GM23338 (cell line): ENCODE measurements around the gene CACNG1. TPM values are rescaled to one million over a fixed set of nuclear protein-coding genes. Genes with fewer than 3 reads are reported as not detected.

Experiments used
- ATAC-seq: fragments of 200-7000 bp; cut with Tn5 transposase; 3 replicates; pipeline ENCODE4 v1.9.1; 2020
- DNase-seq: peaks from one replicate; pipeline ENCODE4 v3.0.0-alpha.2; 2015; ENCODE audit warnings: low spot score
- H2AFZ ChIP-seq: fragments of 200-600 bp; sonication (generic); 2 replicates; pipeline ENCODE4 v1.8.0; 2016; ENCODE audit warnings: antibody characterized with exemption, mild to moderate bottlenecking, moderate library complexity
- H3F3A ChIP-seq: fragments of 200-600 bp; sonication (generic); replicated peaks from 2 replicates; pipeline ENCODE4 v1.8.0; 2017; ENCODE audit warnings: antibody characterized with exemption, mixed run types, low read depth
- H3K27ac ChIP-seq: fragments of 200-600 bp; sonication (generic); 2 replicates; pipeline ENCODE4 v1.6.1; 2016; ENCODE audit warnings: low read depth
- H3K27me3 ChIP-seq: fragments of 200-600 bp; sonication (generic); 2 replicates; pipeline ENCODE4 v1.8.0; 2016; ENCODE audit warnings: mild to moderate bottlenecking, mixed run types, moderate library complexity; ENCODE audit not compliant: insufficient read depth
- H3K36me3 ChIP-seq: fragments of 200-600 bp; sonication (generic); 2 replicates; pipeline ENCODE4 v1.8.0; 2016; ENCODE audit warnings: mild to moderate bottlenecking; ENCODE audit not compliant: insufficient read depth
- H3K4me1 ChIP-seq: fragments of 200-600 bp; sonication (generic); 2 replicates; pipeline ENCODE4 v1.8.0; 2016; ENCODE audit warnings: mild to moderate bottlenecking, moderate library complexity; ENCODE audit not compliant: insufficient read depth
- H3K4me2 ChIP-seq: fragments of 200-600 bp; sonication (generic); 2 replicates; pipeline ENCODE4 v1.7.1; 2017; ENCODE audit warnings: mixed run types
- H3K4me3 ChIP-seq: fragments of 200-600 bp; sonication (generic); 2 replicates; pipeline ENCODE4 v1.6.1; 2016; ENCODE audit warnings: mixed run types
- H3K79me2 ChIP-seq: fragments of 200-600 bp; sonication (generic); replicated peaks from 2 replicates; pipeline ENCODE4 v1.8.0; 2017; ENCODE audit warnings: mild to moderate bottlenecking; ENCODE audit not compliant: insufficient read depth
- H3K9me2 ChIP-seq: fragments of 200-600 bp; sonication (generic); 2 replicates; pipeline ENCODE4 v1.8.0; 2017; ENCODE audit not compliant: insufficient read depth
- H4K20me1 ChIP-seq: fragments of 200-600 bp; sonication (generic); replicated peaks from 2 replicates; pipeline ENCODE4 v1.8.0; 2017; ENCODE audit warnings: mild to moderate bottlenecking; ENCODE audit not compliant: insufficient read depth
- H3K27ac Mint-ChIP-seq: 2 replicates; pipeline ENCODE4 v1.8.0; 2020; ENCODE audit warnings: inconsistent platforms, mild to moderate bottlenecking, moderate library complexity, mixed read lengths
- H3K27me3 Mint-ChIP-seq: 3 replicates; pipeline ENCODE4 v1.8.0; 2022; ENCODE audit warnings: low read depth, mild to moderate bottlenecking, moderate library complexity, mixed read lengths, inconsistent platforms; ENCODE audit not compliant: insufficient read depth, poor library complexity
- H3K36me3 Mint-ChIP-seq: 3 replicates; pipeline ENCODE4 v1.8.0; 2021; ENCODE audit warnings: low read depth, mild to moderate bottlenecking, inconsistent platforms, moderate library complexity, mixed read lengths
- H3K4me1 Mint-ChIP-seq: 3 replicates; pipeline ENCODE4 v1.8.0; 2020; ENCODE audit warnings: mild to moderate bottlenecking, inconsistent platforms, mixed read lengths
- H3K4me3 Mint-ChIP-seq: 3 replicates; pipeline ENCODE4 v1.8.0; 2021; ENCODE audit warnings: moderate library complexity, mild to moderate bottlenecking, inconsistent platforms, mixed read lengths
- H3K9me3 Mint-ChIP-seq: 3 replicates; pipeline ENCODE4 v1.8.0; 2020; ENCODE audit warnings: moderate library complexity, mild to moderate bottlenecking, inconsistent platforms, mixed read lengths
- EZH2phosphoT487 ChIP-seq: fragments of 200-600 bp; sonication (generic); IDR thresholded peaks from one replicate; pipeline ENCODE4 v1.8.1; 2018; ENCODE audit warnings: antibody characterized with exemption; ENCODE audit not compliant: unreplicated experiment
- NANOG ChIP-seq: IDR thresholded peaks from 2 replicates; pipeline ENCODE4 v1.6.1; 2016; ENCODE audit warnings: antibody characterized with exemption, borderline replicate concordance
- POLR2AphosphoS5 ChIP-seq: IDR thresholded peaks from 2 replicates; pipeline ENCODE4 v1.6.1; 2016; ENCODE audit warnings: antibody characterized with exemption, low read depth
- ZNF114 ChIP-seq: fragments of 250-450 bp; sonication (Bioruptor Pico); IDR thresholded peaks from 2 replicates; pipeline ENCODE4 v1.5.0; 2020; ENCODE audit warnings: mild to moderate bottlenecking, moderate library complexity
- ZNF331 ChIP-seq: fragments of 250-450 bp; sonication (Bioruptor Pico); IDR thresholded peaks from 2 replicates; pipeline ENCODE4 v1.5.0; 2020; ENCODE audit warnings: low read depth, mild to moderate bottlenecking, moderate library complexity
- polyA plus RNA-seq: library from polyadenylated mRNA; unstranded; fragments of >200 nt; fragmentation: Nextera tagmentation; extraction: Ambion mirVana; gene quantifications from 2 replicates; pipeline ENCODE4 v1.2.1, GENCODE V29; 2016
- total RNA-seq: library from RNA; depleted of rRNA; stranded (reverse); fragments of >200 nt; shearing (Covaris generic); gene quantifications from 2 replicates; pipeline ENCODE4 v1.2.3, GENCODE V29; 2014
- TF ChIP-seq, protein P1 (sequence below): IDR thresholded peaks from 2 replicates; pipeline ENCODE4 v1.6.1; 2016; ENCODE audit warnings: antibody characterized with exemption
- TF ChIP-seq, protein P2 (sequence below): IDR thresholded peaks from one replicate; pipeline ENCODE4 v1.6.1; 2018; ENCODE audit warnings: antibody characterized with exemption; ENCODE audit not compliant: unreplicated experiment

The CACNG1 gene
- total and polyA plus RNA-seq, 2 experiments from 2014 or later, result not detected

DNA sequence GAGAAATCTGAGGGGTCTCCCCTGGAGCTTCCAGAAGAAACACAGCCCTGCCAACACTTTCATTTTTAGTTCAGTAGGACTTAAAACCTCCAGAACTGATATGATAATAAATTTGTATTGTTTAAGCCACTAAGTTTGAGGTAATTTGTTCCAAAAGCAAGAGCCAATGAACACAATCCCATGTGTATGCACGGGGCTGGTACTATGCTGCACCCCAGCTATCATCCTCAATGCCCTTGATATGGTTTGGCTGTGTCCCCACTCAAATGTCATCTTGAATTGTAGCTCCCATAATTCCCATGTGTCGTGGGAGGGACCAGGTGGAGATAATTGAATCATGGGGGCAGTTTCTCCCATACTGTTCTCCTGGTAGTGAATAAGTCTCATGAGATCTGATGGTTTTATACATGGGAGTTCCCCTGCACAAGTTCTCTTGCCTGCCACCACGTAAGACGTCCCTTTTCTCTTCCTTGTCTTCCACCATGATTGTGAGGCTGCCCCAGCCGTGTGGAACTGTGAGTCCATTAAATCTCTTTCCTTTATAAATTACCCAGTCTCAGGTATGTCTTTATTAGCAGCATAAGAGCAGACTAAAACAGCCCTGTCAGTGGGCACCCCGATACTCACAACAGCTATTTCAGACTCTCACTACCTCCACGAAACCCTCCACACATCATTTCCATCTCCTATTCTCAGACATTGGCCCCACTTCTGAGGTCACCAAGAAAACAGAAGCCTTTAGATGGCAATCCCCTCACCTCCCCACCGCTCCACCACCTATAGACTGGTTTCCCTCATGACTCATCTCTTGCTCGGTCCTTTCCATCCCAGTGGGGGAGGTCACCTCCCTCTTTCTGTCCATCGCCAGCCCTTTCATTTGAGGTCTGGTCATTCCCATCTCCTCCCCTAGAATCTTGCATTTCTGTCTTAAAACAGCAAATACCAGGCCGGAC is 8.9 kb upstream of the CACNG1 start:
- no peak for DNase-seq
- Mint-ChIP-seq H3K27ac (no peak overlapping the region), H3K4me3 (no peak overlapping the region), H3K4me1 (no peaks in the 10 kb centered on the region; the same call in 2 of the 3 replicates), H3K36me3 (no peaks in the 10 kb centered on the region; the same call in 2 of the 3 replicates), H3K9me3 (no peaks in the 10 kb centered on the region; the same call in 2 of the 3 replicates), H3K27me3 (peaks cover 6% of the 10 kb centered on the region)
- Histone ChIP-seq H3K4me2 (no peak overlapping the region), H2AFZ (no peak overlapping the region), H3F3A (no peaks in the 10 kb centered on the region), H3K27me3 (no peaks in the 10 kb centered on the region), H3K9me2 (peaks cover 7% of the 10 kb centered on the region; the same call in 1 of the 2 replicates), H3K4me3 (no peak overlapping the region), H3K27ac (no peak overlapping the region), H3K79me2 (no peaks in the 10 kb centered on the region), H4K20me1 (no peaks in the 10 kb centered on the region), H3K4me1 (no peaks in the 10 kb centered on the region), H3K36me3 (no peaks in the 10 kb centered on the region)
- no peak for TF ChIP-seq ZNF114
- no peak for TF ChIP-seq ZNF331 (CRISPR knock-in tag)
- TF ChIP-seq, protein P1, sequence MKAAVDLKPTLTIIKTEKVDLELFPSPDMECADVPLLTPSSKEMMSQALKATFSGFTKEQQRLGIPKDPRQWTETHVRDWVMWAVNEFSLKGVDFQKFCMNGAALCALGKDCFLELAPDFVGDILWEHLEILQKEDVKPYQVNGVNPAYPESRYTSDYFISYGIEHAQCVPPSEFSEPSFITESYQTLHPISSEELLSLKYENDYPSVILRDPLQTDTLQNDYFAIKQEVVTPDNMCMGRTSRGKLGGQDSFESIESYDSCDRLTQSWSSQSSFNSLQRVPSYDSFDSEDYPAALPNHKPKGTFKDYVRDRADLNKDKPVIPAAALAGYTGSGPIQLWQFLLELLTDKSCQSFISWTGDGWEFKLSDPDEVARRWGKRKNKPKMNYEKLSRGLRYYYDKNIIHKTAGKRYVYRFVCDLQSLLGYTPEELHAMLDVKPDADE, result no peak
- no peak for ATAC-seq

DNA sequence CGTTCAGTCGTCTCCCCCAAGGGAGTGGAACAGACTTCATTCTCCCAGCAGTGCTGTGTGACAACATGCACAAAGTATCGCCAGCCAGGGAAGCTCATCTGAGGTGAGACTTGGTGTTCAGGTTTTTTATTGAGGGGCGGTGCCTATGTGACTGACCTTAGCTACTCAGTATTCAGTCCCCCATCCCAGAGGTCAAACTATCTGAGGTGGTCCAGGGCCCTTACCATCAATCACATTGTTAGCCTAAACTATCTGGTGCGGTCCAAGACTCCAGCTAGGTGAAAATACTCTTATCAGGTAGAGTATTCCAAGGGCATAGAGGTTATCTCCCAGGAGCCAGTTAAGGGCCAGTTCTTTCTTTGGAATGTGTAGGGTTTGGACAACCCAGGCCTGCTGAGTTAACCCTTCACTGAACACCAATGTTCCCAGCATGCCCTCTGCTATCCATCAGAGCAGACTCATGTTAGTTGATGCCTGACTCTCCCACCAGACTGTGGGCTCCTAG is 5.4 kb upstream of the CACNG1 start:
- Histone ChIP-seq H3K27me3 (no peaks in the 10 kb centered on the region), H3K27ac (no peak overlapping the region), H3K36me3 (no peaks in the 10 kb centered on the region), H3F3A (no peaks in the 10 kb centered on the region), H4K20me1 (no peaks in the 10 kb centered on the region), H3K79me2 (no peaks in the 10 kb centered on the region), H3K4me1 (no peaks in the 10 kb centered on the region), H3K4me3 (no peak overlapping the region), H2AFZ (no peak overlapping the region), H3K4me2 (no peak overlapping the region), H3K9me2 (peaks cover 7% of the 10 kb centered on the region; the same call in 1 of the 2 replicates)
- no peak overlapping the region for H3K4me3 Mint-ChIP-seq
- DNase-seq (no peak), ATAC-seq (no peak)
- H3K4me1 Mint-ChIP-seq, result no peaks in the 10 kb centered on the region; the same call in 2 of the 3 replicates
- H3K36me3 Mint-ChIP-seq, result no peaks in the 10 kb centered on the region; the same call in 2 of the 3 replicates
- no peak overlapping the region for H3K27ac Mint-ChIP-seq
- H3K27me3 Mint-ChIP-seq, result peaks cover 7% of the 10 kb centered on the region
- H3K9me3 Mint-ChIP-seq, result no peaks in the 10 kb centered on the region; the same call in 2 of the 3 replicates
- TF ChIP-seq, protein P2, sequence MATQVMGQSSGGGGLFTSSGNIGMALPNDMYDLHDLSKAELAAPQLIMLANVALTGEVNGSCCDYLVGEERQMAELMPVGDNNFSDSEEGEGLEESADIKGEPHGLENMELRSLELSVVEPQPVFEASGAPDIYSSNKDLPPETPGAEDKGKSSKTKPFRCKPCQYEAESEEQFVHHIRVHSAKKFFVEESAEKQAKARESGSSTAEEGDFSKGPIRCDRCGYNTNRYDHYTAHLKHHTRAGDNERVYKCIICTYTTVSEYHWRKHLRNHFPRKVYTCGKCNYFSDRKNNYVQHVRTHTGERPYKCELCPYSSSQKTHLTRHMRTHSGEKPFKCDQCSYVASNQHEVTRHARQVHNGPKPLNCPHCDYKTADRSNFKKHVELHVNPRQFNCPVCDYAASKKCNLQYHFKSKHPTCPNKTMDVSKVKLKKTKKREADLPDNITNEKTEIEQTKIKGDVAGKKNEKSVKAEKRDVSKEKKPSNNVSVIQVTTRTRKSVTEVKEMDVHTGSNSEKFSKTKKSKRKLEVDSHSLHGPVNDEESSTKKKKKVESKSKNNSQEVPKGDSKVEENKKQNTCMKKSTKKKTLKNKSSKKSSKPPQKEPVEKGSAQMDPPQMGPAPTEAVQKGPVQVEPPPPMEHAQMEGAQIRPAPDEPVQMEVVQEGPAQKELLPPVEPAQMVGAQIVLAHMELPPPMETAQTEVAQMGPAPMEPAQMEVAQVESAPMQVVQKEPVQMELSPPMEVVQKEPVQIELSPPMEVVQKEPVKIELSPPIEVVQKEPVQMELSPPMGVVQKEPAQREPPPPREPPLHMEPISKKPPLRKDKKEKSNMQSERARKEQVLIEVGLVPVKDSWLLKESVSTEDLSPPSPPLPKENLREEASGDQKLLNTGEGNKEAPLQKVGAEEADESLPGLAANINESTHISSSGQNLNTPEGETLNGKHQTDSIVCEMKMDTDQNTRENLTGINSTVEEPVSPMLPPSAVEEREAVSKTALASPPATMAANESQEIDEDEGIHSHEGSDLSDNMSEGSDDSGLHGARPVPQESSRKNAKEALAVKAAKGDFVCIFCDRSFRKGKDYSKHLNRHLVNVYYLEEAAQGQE, result no peak
- no peak for TF ChIP-seq POLR2AphosphoS5
- no peak for TF ChIP-seq EZH2phosphoT487
- TF ChIP-seq NANOG, result no peak
